Measurements from ENCODE around the gene FAM9C. TPM values are rescaled to one million over a fixed set of nuclear protein-coding genes. Genes with fewer than 3 reads are reported as not detected.

FAM9C gene
- total and polyA plus RNA-seq, 2 donors (not counting 1 experiment from before 2014, with no cell fraction given): not detected

- Histone ChIP-seq H2AFZ (ENCODE audit: insufficient read depth, low read depth, low read length, poor library complexity, severe bottlenecking) (no peak overlapping the region), H3K9me3 (ENCODE audit: control extremely low read depth in 1 of 3, control insufficient read depth in 2 of 3, insufficient read depth in 1 of 3, low read length in 2 of 3) (no peaks in the 10 kb centered on the region), H3K4me1 (ENCODE audit: control insufficient read depth in 2 of 2, insufficient read depth in 2 of 2, low read length in 2 of 2) (peaks cover 97 to 99% of the 10 kb centered on the region in 2 donors), H3K27me3 (replicated peaks in 1 of 4; ENCODE audit: control extremely low read depth in 1 of 4, control insufficient read depth in 3 of 4, insufficient read depth in 4 of 4, low read length in 3 of 4) (no peaks in the 10 kb centered on the region), H3K4me3 (ENCODE audit: control extremely low read depth in 1 of 5, extremely low read depth in 1 of 5, insufficient read depth in 1 of 5, low read depth in 2 of 5, low read length in 4 of 5) (no peak overlapping the region), H3K27ac (ENCODE audit: low read length in 2 of 2) (peak overlapping the region; percentile 98), H4K20me1 (ENCODE audit: control insufficient read depth, insufficient read depth, low read length, poor library complexity, severe bottlenecking) (no peaks in the 10 kb centered on the region), H3K9ac (ENCODE audit: low read length) (no peak overlapping the region), H3K36me3 (replicated peaks in 1 of 2; ENCODE audit: control extremely low read depth in 1 of 2, control insufficient read depth in 1 of 2, extremely low read depth in 1 of 2, insufficient read depth in 2 of 2, low read length in 1 of 2) (no peaks in the 10 kb centered on the region), H3K4me2 (replicated peaks; ENCODE audit: low read depth, low read length, poor library complexity, severe bottlenecking) (peak overlapping the region; percentile 55), H3K79me2 (ENCODE audit: control insufficient read depth, insufficient read depth, low read length) (peaks cover 7% of the 10 kb centered on the region)
- Mint-ChIP-seq H3K4me1 (peaks cover 84% of the 10 kb centered on the region), H3K27ac (peak overlapping the region; percentile 93), H3K9me3 (ENCODE audit: insufficient read depth) (no peaks in the 10 kb centered on the region), H3K27me3 (no peaks in the 10 kb centered on the region), H3K4me3 (peak overlapping the region; percentile 54)
- intact Hi-C loops (cut with micrococcal nuclease): no loop called here
- WGBS (ENCODE audit: insufficient coverage): no CpG with 5 or more reads among the region's 4 CpGs
- CTCF ChIA-PET: interaction anchor here (1.2 to 1.9 kb wide), 2 partner anchors 102 to 408 kb away, joined by 4 to 8 read pairs; no protein-coding TSS in a partner anchor
- no peak for TF ChIP-seq EZH2 (IDR thresholded peaks at IDR 0.05; ENCODE audit: borderline replicate concordance, insufficient read depth, low read depth, low read length, poor library complexity, severe bottlenecking)
- DNase-seq: no peak
- POLR2A ChIA-PET: interaction anchor here (0.7 to 2.2 kb wide), 2 partner anchors 102 to 573 kb away, joined by 7 to 9 read pairs; no protein-coding TSS in a partner anchor
- ATAC-seq (ENCODE audit: low read depth): no peak
These were observed 35.8 kb upstream of the FAM9C start for GRCh38 chrX:13080128-13080795.

DNA sequence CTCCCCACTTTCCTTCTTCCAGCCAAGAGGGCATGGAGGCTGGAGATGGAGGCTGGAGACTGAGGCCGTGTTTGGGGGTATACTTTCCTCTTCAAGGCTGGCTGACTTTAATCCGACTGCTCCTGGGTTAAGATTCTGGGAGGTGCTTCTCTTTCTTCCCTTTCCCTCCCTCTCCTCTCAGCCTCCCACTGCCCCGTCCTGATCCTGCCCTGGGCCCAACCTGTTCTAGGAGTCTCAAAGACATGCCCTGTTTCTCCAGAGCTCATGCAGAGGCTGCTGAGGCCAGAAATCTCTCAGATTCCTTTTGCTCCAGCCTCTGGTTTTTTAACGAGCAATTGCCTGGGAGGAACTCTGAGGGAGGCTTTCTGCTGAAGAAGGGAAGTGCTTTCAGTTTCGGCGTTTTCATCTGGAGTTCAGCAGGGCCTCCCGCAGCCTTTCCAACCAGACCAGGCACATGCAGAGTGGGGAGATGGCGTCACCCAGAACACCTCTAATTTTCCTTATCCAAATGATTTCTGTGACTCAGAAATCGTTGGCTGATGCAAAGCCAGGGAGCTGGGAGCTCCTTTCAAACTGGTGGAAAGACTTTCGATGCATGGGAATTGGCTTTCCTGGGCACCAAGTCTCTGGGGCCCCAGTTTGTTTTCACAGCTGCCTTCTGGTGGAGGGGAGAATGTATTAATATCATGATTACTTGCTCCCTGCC lies 34.5 kb upstream of the FAM9C start:
- ATAC-seq (ENCODE audit: low read depth) (no peak), DNase-seq (peak; percentile 40)
- WGBS (ENCODE audit: insufficient coverage): 0% methylated on average over 1 of the region's 10 CpGs
- no peaks in the 10 kb centered on the region for H3K9me3 ChIP-seq (ENCODE audit: control extremely low read depth in 1 of 3, control insufficient read depth in 2 of 3, insufficient read depth in 1 of 3, low read length in 2 of 3)
- no peaks in the 10 kb centered on the region for H4K20me1 ChIP-seq (ENCODE audit: control insufficient read depth, insufficient read depth, low read length, poor library complexity, severe bottlenecking)
- peak overlapping the region in 3 of 5 experiments; percentile 15 to 32 (median 16) for H3K4me3 ChIP-seq (ENCODE audit: control extremely low read depth in 1 of 5, extremely low read depth in 1 of 5, insufficient read depth in 1 of 5, low read depth in 2 of 5, low read length in 4 of 5)
- H3K4me1 Mint-ChIP-seq: peaks cover 86% of the 10 kb centered on the region
- peak overlapping the region; percentile 92 for H3K27ac Mint-ChIP-seq
- no peak for TF ChIP-seq EZH2 (IDR thresholded peaks at IDR 0.05; ENCODE audit: borderline replicate concordance, insufficient read depth, low read depth, low read length, poor library complexity, severe bottlenecking)
- TF ChIP-seq CTCF (IDR thresholded peaks at IDR 0.05): no peak
- CTCF ChIA-PET: interaction anchor here (0.7 to 1.9 kb wide), 4 partner anchors 100 to 409 kb away, joined by 3 to 8 read pairs (median 4); no protein-coding TSS in a partner anchor
- intact Hi-C loops (cut with micrococcal nuclease): no loop called here
- peak overlapping the region; percentile 71 for H3K4me3 Mint-ChIP-seq
- H3K27me3 ChIP-seq (replicated peaks in 1 of 4; ENCODE audit: control extremely low read depth in 1 of 4, control insufficient read depth in 3 of 4, insufficient read depth in 4 of 4, low read length in 3 of 4): no peaks in the 10 kb centered on the region
- H3K27me3 Mint-ChIP-seq: no peaks in the 10 kb centered on the region
- H3K9ac ChIP-seq (ENCODE audit: low read length): peak overlapping the region; percentile 41
- H3K4me2 ChIP-seq (replicated peaks; ENCODE audit: low read depth, low read length, poor library complexity, severe bottlenecking): peak overlapping the region; percentile 64
- H2AFZ ChIP-seq (ENCODE audit: insufficient read depth, low read depth, low read length, poor library complexity, severe bottlenecking): peak overlapping the region; percentile 69
- POLR2A ChIA-PET: interaction anchor here (0.7 to 1.0 kb wide), 2 partner anchors 80 to 103 kb away, joined by 3 read pairs; no protein-coding TSS in a partner anchor
- no peaks in the 10 kb centered on the region for H3K36me3 ChIP-seq (replicated peaks in 1 of 2; ENCODE audit: control extremely low read depth in 1 of 2, control insufficient read depth in 1 of 2, extremely low read depth in 1 of 2, insufficient read depth in 2 of 2, low read length in 1 of 2)
- H3K79me2 ChIP-seq (ENCODE audit: control insufficient read depth, insufficient read depth, low read length): peaks cover 3% of the 10 kb centered on the region
- H3K9me3 Mint-ChIP-seq (ENCODE audit: insufficient read depth): no peaks in the 10 kb centered on the region
- peak overlapping the region; percentile 98 for H3K27ac ChIP-seq (ENCODE audit: low read length in 2 of 2)
- peaks cover 98 to 99% of the 10 kb centered on the region in 2 donors for H3K4me1 ChIP-seq (ENCODE audit: control insufficient read depth in 2 of 2, insufficient read depth in 2 of 2, low read length in 2 of 2)

Data from B cell (primary cell).